GM04504 (cell line): ENCODE data around the gene OR6K6.

Source experiments
- DNase-seq: peaks from one replicate; pipeline ENCODE4 v3.0.0-alpha.2; 2012; ENCODE audit warnings: low read depth

OR6K6 gene

GRCh38 chr1:158801396-158801795, 46.9 kb downstream of the OR6K6 start:
- DNase-seq = no peak

GRCh38 chr1:158803678-158804077, 49.2 kb downstream of the OR6K6 start:
- no peak for DNase-seq
